ENCODE data around the gene TRMT44.

Gene TRMT44

GRCh38 chr4:8422327-8422726, 18.2 kb upstream of the TRMT44 start:
- Histone ChIP-seq H3K27ac (ENCODE audit: low read depth, low read length) (no peak overlapping the region), H3K4me3 (ENCODE audit: low read depth in 1 of 2, low read length in 2 of 2) (no peak overlapping the region), H3K4me1 (ENCODE audit: insufficient read depth, low read length) (peaks cover 22% of the 10 kb centered on the region), H3K9me3 (ENCODE audit: low read length) (no peaks in the 10 kb centered on the region), H3K27me3 (ENCODE audit: control insufficient read depth in 1 of 2, insufficient read depth in 2 of 2, low read length in 2 of 2) (no peaks in the 10 kb centered on the region), H3K36me3 (ENCODE audit: insufficient read depth, low read length) (no peaks in the 10 kb centered on the region), H3K9ac (ENCODE audit: low read length) (no peak overlapping the region)

GRCh38 chr4:8422786-8423185, 17.8 kb upstream of the TRMT44 start:
- H3K9ac ChIP-seq (ENCODE audit: low read length), result no peak overlapping the region
- peaks cover 26% of the 10 kb centered on the region for H3K4me1 ChIP-seq (ENCODE audit: insufficient read depth, low read length)
- H3K27ac ChIP-seq (ENCODE audit: low read depth, low read length), result no peak overlapping the region
- no peak overlapping the region for H3K4me3 ChIP-seq (ENCODE audit: low read depth in 1 of 2, low read length in 2 of 2)
- no peaks in the 10 kb centered on the region for H3K36me3 ChIP-seq (ENCODE audit: insufficient read depth, low read length)
- H3K27me3 ChIP-seq (ENCODE audit: control insufficient read depth in 1 of 2, insufficient read depth in 2 of 2, low read length in 2 of 2), result no peaks in the 10 kb centered on the region
- H3K9me3 ChIP-seq (ENCODE audit: low read length), result no peaks in the 10 kb centered on the region

- H3K9me3 ChIP-seq (ENCODE audit: low read length), result no peaks in the 10 kb centered on the region
- peak overlapping the region; percentile 43 to 96 for H3K4me3 ChIP-seq (ENCODE audit: low read depth in 1 of 2, low read length in 2 of 2)
- H3K4me1 ChIP-seq (ENCODE audit: insufficient read depth, low read length), result peaks cover 24% of the 10 kb centered on the region
- H3K27ac ChIP-seq (ENCODE audit: low read depth, low read length), result no peak overlapping the region
- H3K27me3 ChIP-seq (ENCODE audit: control insufficient read depth in 1 of 2, insufficient read depth in 2 of 2, low read length in 2 of 2), result no peaks in the 10 kb centered on the region
- no peaks in the 10 kb centered on the region for H3K36me3 ChIP-seq (ENCODE audit: insufficient read depth, low read length)
- H3K9ac ChIP-seq (ENCODE audit: low read length), result peak overlapping the region; percentile 71
These were observed 13.3 kb upstream of the TRMT44 start for GRCh38 chr4:8427262-8427661.

GRCh38 chr4:8427761-8428287, 12.8 kb upstream of the TRMT44 start:
- Histone ChIP-seq H3K36me3 (ENCODE audit: insufficient read depth, low read length) (no peaks in the 10 kb centered on the region), H3K4me3 (ENCODE audit: low read depth in 1 of 2, low read length in 2 of 2) (peak overlapping the region; percentile 43 to 96), H3K9me3 (ENCODE audit: low read length) (no peaks in the 10 kb centered on the region), H3K27me3 (ENCODE audit: control insufficient read depth in 1 of 2, insufficient read depth in 2 of 2, low read length in 2 of 2) (no peaks in the 10 kb centered on the region), H3K4me1 (ENCODE audit: insufficient read depth, low read length) (peaks cover 24% of the 10 kb centered on the region), H3K9ac (ENCODE audit: low read length) (peak overlapping the region; percentile 71), H3K27ac (ENCODE audit: low read depth, low read length) (peak overlapping the region; percentile 67)

- Histone ChIP-seq H3K36me3 (ENCODE audit: insufficient read depth, low read length) (no peaks in the 10 kb centered on the region), H3K27ac (ENCODE audit: low read depth, low read length) (peak overlapping the region; percentile 67), H3K9me3 (ENCODE audit: low read length) (no peaks in the 10 kb centered on the region), H3K27me3 (ENCODE audit: control insufficient read depth in 1 of 2, insufficient read depth in 2 of 2, low read length in 2 of 2) (no peaks in the 10 kb centered on the region), H3K9ac (ENCODE audit: low read length) (peak overlapping the region; percentile 71), H3K4me1 (ENCODE audit: insufficient read depth, low read length) (peaks cover 24% of the 10 kb centered on the region), H3K4me3 (ENCODE audit: low read depth in 1 of 2, low read length in 2 of 2) (peak overlapping the region; percentile 43 to 96)
These were observed 12.1 kb upstream of the TRMT44 start for GRCh38 chr4:8428288-8429097.

GRCh38 chr4:8431553-8431952, 9.0 kb upstream of the TRMT44 start:
- no peaks in the 10 kb centered on the region for H3K9me3 ChIP-seq (ENCODE audit: low read length)
- H3K9ac ChIP-seq (ENCODE audit: low read length), result no peak overlapping the region
- H3K27ac ChIP-seq (ENCODE audit: low read depth, low read length), result no peak overlapping the region
- H3K36me3 ChIP-seq (ENCODE audit: insufficient read depth, low read length), result no peaks in the 10 kb centered on the region
- peaks cover 18% of the 10 kb centered on the region for H3K4me1 ChIP-seq (ENCODE audit: insufficient read depth, low read length)
- no peak overlapping the region for H3K4me3 ChIP-seq (ENCODE audit: low read depth in 1 of 2, low read length in 2 of 2)
- no peaks in the 10 kb centered on the region for H3K27me3 ChIP-seq (ENCODE audit: control insufficient read depth in 1 of 2, insufficient read depth in 2 of 2, low read length in 2 of 2)

- Histone ChIP-seq H3K9me3 (ENCODE audit: low read length) (no peaks in the 10 kb centered on the region), H3K4me3 (ENCODE audit: low read depth in 1 of 2, low read length in 2 of 2) (no peak overlapping the region), H3K9ac (ENCODE audit: low read length) (no peak overlapping the region), H3K36me3 (ENCODE audit: insufficient read depth, low read length) (no peaks in the 10 kb centered on the region), H3K27me3 (ENCODE audit: control insufficient read depth in 1 of 2, insufficient read depth in 2 of 2, low read length in 2 of 2) (no peaks in the 10 kb centered on the region), H3K4me1 (ENCODE audit: insufficient read depth, low read length) (peaks cover 6% of the 10 kb centered on the region), H3K27ac (ENCODE audit: low read depth, low read length) (no peak overlapping the region)
These were observed 7.4 kb upstream of the TRMT44 start for GRCh38 chr4:8433136-8433535.

- no peaks in the 10 kb centered on the region for H3K36me3 ChIP-seq (ENCODE audit: insufficient read depth, low read length)
- H3K27ac ChIP-seq (ENCODE audit: low read depth, low read length), result no peak overlapping the region
- no peaks in the 10 kb centered on the region for H3K27me3 ChIP-seq (ENCODE audit: control insufficient read depth in 1 of 2, insufficient read depth in 2 of 2, low read length in 2 of 2)
- no peaks in the 10 kb centered on the region for H3K9me3 ChIP-seq (ENCODE audit: low read length)
- H3K9ac ChIP-seq (ENCODE audit: low read length), result no peak overlapping the region
- H3K4me1 ChIP-seq (ENCODE audit: insufficient read depth, low read length), result peaks cover 10% of the 10 kb centered on the region
- no peak overlapping the region for H3K4me3 ChIP-seq (ENCODE audit: low read depth in 1 of 2, low read length in 2 of 2)
These were observed 6.1 kb upstream of the TRMT44 start for GRCh38 chr4:8434251-8435073.

- no peaks in the 10 kb centered on the region for H3K27me3 ChIP-seq (ENCODE audit: control insufficient read depth in 1 of 2, insufficient read depth in 2 of 2, low read length in 2 of 2)
- peak overlapping the region; percentile 13 for H3K27ac ChIP-seq (ENCODE audit: low read depth, low read length)
- no peaks in the 10 kb centered on the region for H3K9me3 ChIP-seq (ENCODE audit: low read length)
- H3K36me3 ChIP-seq (ENCODE audit: insufficient read depth, low read length), result no peaks in the 10 kb centered on the region
- H3K9ac ChIP-seq (ENCODE audit: low read length), result no peak overlapping the region
- peaks cover 17% of the 10 kb centered on the region for H3K4me1 ChIP-seq (ENCODE audit: insufficient read depth, low read length)
- H3K4me3 ChIP-seq (ENCODE audit: low read depth in 1 of 2, low read length in 2 of 2), result peak overlapping the region in 1 of 2 donors; percentile 47
These were observed 4.9 kb upstream of the TRMT44 start for GRCh38 chr4:8435656-8436121.

GRCh38 chr4:8437281-8437680, 3.3 kb upstream of the TRMT44 start:
- no peaks in the 10 kb centered on the region for H3K27me3 ChIP-seq (ENCODE audit: control insufficient read depth in 1 of 2, insufficient read depth in 2 of 2, low read length in 2 of 2)
- peak overlapping the region; percentile 87 for H3K27ac ChIP-seq (ENCODE audit: low read depth, low read length)
- H3K4me1 ChIP-seq (ENCODE audit: insufficient read depth, low read length), result peaks cover 30% of the 10 kb centered on the region
- no peaks in the 10 kb centered on the region for H3K36me3 ChIP-seq (ENCODE audit: insufficient read depth, low read length)
- no peak overlapping the region for H3K9ac ChIP-seq (ENCODE audit: low read length)
- peak overlapping the region in 1 of 2 donors; percentile 19 for H3K4me3 ChIP-seq (ENCODE audit: low read depth in 1 of 2, low read length in 2 of 2)
- H3K9me3 ChIP-seq (ENCODE audit: low read length), result no peaks in the 10 kb centered on the region

GRCh38 chr4:8438743-8439142, 1.8 kb upstream of the TRMT44 start:
- H3K27ac ChIP-seq (ENCODE audit: low read depth, low read length), result no peak overlapping the region
- H3K4me1 ChIP-seq (ENCODE audit: insufficient read depth, low read length), result peaks cover 41% of the 10 kb centered on the region
- H3K27me3 ChIP-seq (ENCODE audit: control insufficient read depth in 1 of 2, insufficient read depth in 2 of 2, low read length in 2 of 2), result no peaks in the 10 kb centered on the region
- no peak overlapping the region for H3K9ac ChIP-seq (ENCODE audit: low read length)
- no peaks in the 10 kb centered on the region for H3K36me3 ChIP-seq (ENCODE audit: insufficient read depth, low read length)
- no peaks in the 10 kb centered on the region for H3K9me3 ChIP-seq (ENCODE audit: low read length)
- no peak overlapping the region for H3K4me3 ChIP-seq (ENCODE audit: low read depth in 1 of 2, low read length in 2 of 2)
